ENCODE measurements around the gene FGFBP1.

DNA sequence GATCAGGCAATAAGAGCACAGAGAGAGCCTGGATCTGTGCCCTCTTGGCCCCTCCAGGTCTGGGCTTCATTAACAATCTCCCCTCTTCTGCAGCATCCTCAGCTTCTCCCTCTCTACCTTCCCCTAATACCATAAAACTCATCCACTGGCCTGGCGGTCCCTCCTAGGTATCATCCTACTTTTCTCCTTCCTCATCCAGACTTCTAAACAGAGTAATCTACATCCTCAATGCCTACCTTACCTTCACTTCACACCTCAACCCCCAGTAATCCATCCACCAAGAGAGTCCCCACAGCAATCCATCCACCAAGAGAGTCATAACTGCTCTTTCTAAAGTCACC is 17.0 kb downstream of the FGFBP1 start:
- TF ChIP-seq GATA3 (IDR thresholded peaks at IDR 0.05; ENCODE audit: low read depth, low read length) (no peak), GATA2 (IDR thresholded peaks at IDR 0.05; ENCODE audit: low read depth, low read length) (no peak)
